K562 (cell line): ENCODE results near the gene BICC1. TPM values are rescaled to one million over a fixed set of nuclear protein-coding genes. Genes with fewer than 3 reads are reported as not detected.

Experiments
- ATAC-seq: fragments of 200-7000 bp; cut with Tn5 transposase; 3 replicates; pipeline ENCODE4 v1.9.1; 2020; ENCODE audit warnings: moderate library complexity
- BruUV-seq: library from RNA; stranded (reverse); fragments of 400-500 nt; replicated peaks from 2 replicates; lab custom pipeline; 2021; lab: Mats Ljungman, UMichigan
- CTCF ChIA-PET: fragments of 300-600 bp; formaldehyde crosslinking; extraction: SDS; loops from one replicate; lab custom pipeline; 2021; ENCODE audit warnings: low intra/inter-chr PET ratio; lab: Yijun Ruan, JAX
- POLR2A ChIA-PET: fragments of 300-600, 350-650 bp; sonication (Branson Sonifier 250); formaldehyde crosslinking; extraction: SDS; loops from one replicate; lab custom pipeline; 2021; ENCODE audit warnings: antibody characterized with exemption, inconsistent platforms; lab: Yijun Ruan, JAX
- DNase-seq, 4 experiments: peaks; one replicate each; pipeline versions ENCODE4 v3.0.0 to v3.0.0-alpha.2; 2011 to 2018; ENCODE audit warnings: low spot score in 3 of 4, mixed read lengths in 3 of 4; ENCODE audit errors: extremely low read depth in 1 of 4
- FAIRE-seq: peaks from 2 replicates; lab custom pipeline; 2011; peaks lifted over from hg19 to GRCh38; lab: Jason Lieb, UNC
- H2AFZ ChIP-seq: 2 replicates; pipeline ENCODE4 v1.6.0; 2011; ENCODE audit warnings: low read depth, low read length, control low read depth, inconsistent platforms
- H3K27ac ChIP-seq: fragments of 200-600 bp; 3 replicates; pipeline ENCODE4 v1.8.0; 2011; ENCODE audit warnings: low read depth, mild to moderate bottlenecking, control low read depth, inconsistent platforms, low read length, moderate library complexity, mixed read lengths; ENCODE audit errors: extremely low read depth
- H3K27me3 ChIP-seq, 2 experiments: fragments of 300-600 bp in 1 of 2; 2 replicates in 1 of 2; 3 replicates in 1 of 2; pipeline versions ENCODE4 v1.6.0 to v1.8.0; 2011; ENCODE audit warnings: inconsistent platforms in 2 of 2, low read length in 2 of 2, mild to moderate bottlenecking in 1 of 2, mixed read lengths in 1 of 2, moderate library complexity in 1 of 2; ENCODE audit not compliant: control insufficient read depth in 2 of 2, insufficient read depth in 2 of 2
- H3K36me3 ChIP-seq: fragments of 300-600 bp; 3 replicates; pipeline ENCODE4 v1.8.0; 2011; ENCODE audit warnings: mild to moderate bottlenecking, low read length, inconsistent platforms; ENCODE audit not compliant: control insufficient read depth, insufficient read depth
- H3K4me1 ChIP-seq, 2 experiments: fragments of 200-600 bp in 1 of 2; replicated peaks in 1 of 2; 2 replicates in 1 of 2; 3 replicates in 1 of 2; pipeline versions ENCODE4 v1.5.1 to v1.8.0; 2011; ENCODE audit warnings: inconsistent platforms in 2 of 2, low read length in 2 of 2, mild to moderate bottlenecking in 1 of 2, mixed read lengths in 1 of 2, moderate library complexity in 1 of 2; ENCODE audit not compliant: control insufficient read depth in 2 of 2, insufficient read depth in 2 of 2
- H3K4me2 ChIP-seq: 2 replicates; pipeline ENCODE4 v1.6.1; 2011; ENCODE audit warnings: low read length, control low read depth, inconsistent platforms, mixed read lengths; ENCODE audit not compliant: insufficient read depth
- H3K4me3 ChIP-seq: fragments of 200-600 bp; sonication (generic), shearing (Covaris generic); 2 replicates; pipeline ENCODE4 v1.5.1; 2016; ENCODE audit warnings: control low read depth, inconsistent platforms
- H3K79me2 ChIP-seq: fragments of 200-600 bp; 3 replicates; pipeline ENCODE4 v1.8.0; 2011; ENCODE audit warnings: low read length, inconsistent platforms; ENCODE audit not compliant: control insufficient read depth, insufficient read depth
- H3K9ac ChIP-seq, 2 experiments: 2 replicates each; pipeline versions ENCODE4 v1.6.0 to v1.6.1; 2011; ENCODE audit warnings: low read depth in 2 of 2, low read length in 2 of 2, control low read depth in 1 of 2, inconsistent platforms in 1 of 2, mild to moderate bottlenecking in 1 of 2, mixed read lengths in 1 of 2; ENCODE audit not compliant: insufficient read depth in 1 of 2
- H3K9me1 ChIP-seq: one replicate; pipeline ENCODE4 v1.6.0; 2011; ENCODE audit warnings: inconsistent platforms, mild to moderate bottlenecking, low read length, moderate library complexity; ENCODE audit not compliant: control insufficient read depth, insufficient read depth
- H3K9me3 ChIP-seq: replicated peaks from 2 replicates; pipeline ENCODE4 v1.5.1; 2011; ENCODE audit warnings: low read depth, low read length, inconsistent platforms; ENCODE audit not compliant: control insufficient read depth, insufficient read depth
- H4K20me1 ChIP-seq: replicated peaks from 2 replicates; pipeline ENCODE4 v1.6.1; 2011; ENCODE audit warnings: low read length, inconsistent platforms, mixed read lengths; ENCODE audit not compliant: control insufficient read depth, insufficient read depth
- CCNT2 ChIP-seq: IDR thresholded peaks from 2 replicates; pipeline ENCODE4 v1.6.1; 2011; ENCODE audit warnings: borderline replicate concordance, low read depth, mild to moderate bottlenecking, moderate library complexity, mixed read lengths, low read length; ENCODE audit not compliant: insufficient read length; ENCODE audit errors: extremely low read depth
- KLF1 ChIP-seq: fragments of 450-650 bp; IDR thresholded peaks from 2 replicates; pipeline ENCODE4 v1.6.1; 2016; ENCODE audit warnings: missing genetic modification characterization, missing compliant biosample characterization
- RFX1 ChIP-seq: fragments of 450-650 bp; IDR thresholded peaks from 2 replicates; pipeline ENCODE4 v1.6.1; 2016; ENCODE audit warnings: mild to moderate bottlenecking, moderate library complexity
- SREBF1 ChIP-seq: fragments of 150-350 bp; IDR thresholded peaks from 2 replicates; pipeline ENCODE4 v1.6.1; 2014; ENCODE audit warnings: antibody characterized with exemption, low read depth, low read length, borderline replicate concordance
- ZNF644 ChIP-seq: fragments of 200-800 bp; sonication (Bioruptor generic); IDR thresholded peaks from 2 replicates; pipeline ENCODE4 v1.6.1; 2016; ENCODE audit warnings: low read depth, missing genetic modification characterization, missing compliant biosample characterization
- ZNF77 ChIP-seq: fragments of 250-450 bp; sonication (Bioruptor Pico); IDR thresholded peaks from 2 replicates; pipeline ENCODE4 v1.5.0; 2020
- WGBS: fragments of 100-300 bp; shearing (Covaris generic); methylation state at CpG from one replicate; pipeline ENCODE4 v1.1.6; 2016; ENCODE audit warnings: low coverage, mixed read lengths; ENCODE audit not compliant: insufficient coverage; ENCODE audit errors: missing lambda C conversion rate; 5-methylcytosine and 5-hydroxymethylcytosine counted together
- in situ Hi-C: fragments of 300-500 bp; cut with MboI; formaldehyde crosslinking; loops from 4 replicates; pipeline ENCODE4 v1.15.0; 2018; ENCODE audit warnings: inconsistent platforms, mixed read lengths
- intact Hi-C: fragments of 100-400 bp; cut with micrococcal nuclease; formaldehyde crosslinking; loops from 2 replicates; pipeline ENCODE4 v1.14.2; 2022
- polyA plus RNA-seq, 8 experiments: library from polyadenylated mRNA; depleted of rRNA in 4 of 8; stranded (reverse) in 5 of 8; unstranded in 3 of 8; fragments of >200 nt; fragmentation: Nextera tagmentation in 2 of 8; fragmentation: Illumina TruSeq in 1 of 8; extraction: Ambion mirVana in 2 of 8; extraction: Trizol in 1 of 8; gene quantifications; 2 replicates each; pipeline versions ENCODE4 v1.2.1 to v1.2.3, GENCODE V29; 2011 to 2014; ENCODE audit warnings: inconsistent platforms in 1 of 8, missing spikeins in 1 of 8
- total RNA-seq, 7 experiments: library from RNA; depleted of rRNA in 6 of 7; stranded (reverse); fragments of >200 nt in 6 of 7; fragmentation: Illumina TruSeq in 2 of 7; extraction: Trizol in 2 of 7; gene quantifications; 2 replicates each; pipeline versions ENCODE4 v1.2.1 to v1.2.3, GENCODE V29; 2011 to 2021; ENCODE audit warnings: low replicate concordance in 1 of 7

The BICC1 gene
- total and polyA plus RNA-seq, 9 of the 15 experiments (the other 6 are each of a cell fraction or from before 2014, with no cell fraction given) = not detected

DNA sequence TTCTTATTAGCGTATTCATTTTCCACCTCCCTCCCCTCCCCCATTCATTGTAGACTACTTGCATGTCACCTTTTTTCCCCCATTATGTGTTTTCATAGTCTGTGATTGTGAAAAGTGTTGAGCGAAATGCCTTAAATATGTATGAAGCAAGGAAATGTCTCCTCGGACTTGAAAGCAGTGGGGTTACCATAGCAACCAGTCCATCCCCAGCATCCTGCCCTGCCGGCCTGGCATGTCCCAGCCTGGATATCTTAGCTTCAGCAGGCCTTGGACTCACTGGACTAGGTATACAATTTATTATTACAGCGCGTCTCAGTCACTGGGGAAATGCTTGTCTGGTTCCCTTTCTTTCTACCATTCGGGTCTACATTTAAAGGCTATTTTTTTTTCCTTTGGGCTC lies 283.6 kb downstream of the BICC1 start:
- POLR2A ChIA-PET = no interaction called here
- no TSS peak for BruUV-seq
- no peaks in the 10 kb centered on the region for H3K79me2 ChIP-seq
- no peak overlapping the region for H3K27ac ChIP-seq
- FAIRE-seq (no peak), ATAC-seq (no peak), DNase-seq (no peak)
- no peaks in the 10 kb centered on the region for H3K9me1 ChIP-seq
- TF ChIP-seq RFX1 (peak; percentile 72), KLF1 (tag) (no peak)
- H3K4me1 ChIP-seq = no peaks in the 10 kb centered on the region
- no peaks in the 10 kb centered on the region for H3K27me3 ChIP-seq
- H3K9me3 ChIP-seq = no peaks in the 10 kb centered on the region
- H3K4me2 ChIP-seq = no peak overlapping the region
- no peaks in the 10 kb centered on the region for H3K36me3 ChIP-seq
- H2AFZ ChIP-seq = no peak overlapping the region
- intact Hi-C loops = no loop called here
- CTCF ChIA-PET = no interaction called here
- H4K20me1 ChIP-seq = no peaks in the 10 kb centered on the region
- in situ Hi-C loops = loop anchor here (25.0 kb wide), 1 partner anchor 1016 kb away; no protein-coding TSS in a partner anchor
- H3K4me3 ChIP-seq = no peak overlapping the region
- no peak overlapping the region for H3K9ac ChIP-seq
- WGBS = 0% methylated on average over 7 of the region's 7 CpGs

DNA sequence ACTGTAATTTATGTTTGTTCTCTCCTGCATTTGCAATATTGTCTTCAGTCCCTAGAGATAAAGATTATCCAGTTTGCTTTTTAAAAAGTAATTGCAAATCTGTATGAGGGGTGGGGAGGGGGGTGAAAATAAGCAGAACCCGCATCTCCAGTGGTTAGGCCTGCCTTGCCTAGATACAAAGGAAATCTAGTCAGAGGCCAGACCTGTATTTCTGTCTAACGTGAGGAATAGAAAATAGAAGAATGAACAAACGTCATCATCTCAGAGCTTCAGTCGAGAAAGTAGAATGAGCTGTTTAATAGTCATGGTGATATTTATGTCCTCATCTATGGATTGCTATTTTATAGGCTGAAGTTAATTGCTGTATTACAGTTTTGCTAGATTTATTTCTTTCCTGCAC lies 284.2 kb downstream of the BICC1 start:
- no peak for DNase-seq
- TF ChIP-seq SREBF1 (no peak), CCNT2 (no peak), ZNF77 (CRISPR knock-in tag) (no peak), ZNF644 (no peak)
- TF ChIP-seq, all 486 proteins: peak for 0
- Histone ChIP-seq H4K20me1 (no peaks in the 10 kb centered on the region), H3K9me3 (no peaks in the 10 kb centered on the region), H2AFZ (no peak overlapping the region), H3K4me2 (no peak overlapping the region), H3K9me1 (no peaks in the 10 kb centered on the region), H3K9ac (no peak overlapping the region), H3K79me2 (no peaks in the 10 kb centered on the region), H3K36me3 (no peaks in the 10 kb centered on the region), H3K27ac (no peak overlapping the region), H3K27me3 (no peaks in the 10 kb centered on the region), H3K4me1 (no peaks in the 10 kb centered on the region), H3K4me3 (no peak overlapping the region)
- 0% methylated on average over 4 of the region's 4 CpGs for WGBS
- CTCF ChIA-PET = no interaction called here
- in situ Hi-C loops (loop anchor here (25.0 kb wide), 1 partner anchor 1015 kb away; no protein-coding TSS in a partner anchor), intact Hi-C loops (no loop called here)
- FAIRE-seq (no peak), ATAC-seq (no peak)
- BruUV-seq = no TSS peak
- POLR2A ChIA-PET = no interaction called here
